ENCODE results near the gene OR8D2.
"Not testable (repeated sequence)": the region's sequence is repeated elsewhere in the genome, so short reads cannot be mapped to it uniquely, and the experiment has no call there.

The OR8D2 gene

GRCh38 chr11:124278261-124278660 is 41.7 kb downstream of the OR8D2 start:
- DNase-seq: no peak

- no peak for DNase-seq
Measured at GRCh38 chr11:124277804-124278203, 42.2 kb downstream of the OR8D2 start.

GRCh38 chr11:124277207-124277606 is 42.8 kb downstream of the OR8D2 start:
- DNase-seq: no peak

GRCh38 chr11:124276081-124276480 is 43.9 kb downstream of the OR8D2 start:
- no peak for DNase-seq

- DNase-seq: no peak
Measured at GRCh38 chr11:124274000-124274399, 46.0 kb downstream of the OR8D2 start.

GRCh38 chr11:124270886-124271285 is 49.1 kb downstream of the OR8D2 start:
- DNase-seq: not testable (repeated sequence)

All from GOT3 (cell line).